NCI-H2196 (cell line): Measurements from ENCODE around the gene SEMA3F.
"Not testable (repeated sequence)": the region's sequence is repeated elsewhere in the genome, so short reads cannot be mapped to it uniquely, and the experiment has no call there.

ENCODE experiments used
- DNase-seq: peaks from one replicate; lab custom pipeline; 2025; ENCODE audit not compliant: unreplicated experiment; lab: John Stamatoyannopoulos, UW

SEMA3F gene

GRCh38 chr3:50210176-50210509, 55.0 kb downstream of the SEMA3F start:
- no peak for DNase-seq

DNA sequence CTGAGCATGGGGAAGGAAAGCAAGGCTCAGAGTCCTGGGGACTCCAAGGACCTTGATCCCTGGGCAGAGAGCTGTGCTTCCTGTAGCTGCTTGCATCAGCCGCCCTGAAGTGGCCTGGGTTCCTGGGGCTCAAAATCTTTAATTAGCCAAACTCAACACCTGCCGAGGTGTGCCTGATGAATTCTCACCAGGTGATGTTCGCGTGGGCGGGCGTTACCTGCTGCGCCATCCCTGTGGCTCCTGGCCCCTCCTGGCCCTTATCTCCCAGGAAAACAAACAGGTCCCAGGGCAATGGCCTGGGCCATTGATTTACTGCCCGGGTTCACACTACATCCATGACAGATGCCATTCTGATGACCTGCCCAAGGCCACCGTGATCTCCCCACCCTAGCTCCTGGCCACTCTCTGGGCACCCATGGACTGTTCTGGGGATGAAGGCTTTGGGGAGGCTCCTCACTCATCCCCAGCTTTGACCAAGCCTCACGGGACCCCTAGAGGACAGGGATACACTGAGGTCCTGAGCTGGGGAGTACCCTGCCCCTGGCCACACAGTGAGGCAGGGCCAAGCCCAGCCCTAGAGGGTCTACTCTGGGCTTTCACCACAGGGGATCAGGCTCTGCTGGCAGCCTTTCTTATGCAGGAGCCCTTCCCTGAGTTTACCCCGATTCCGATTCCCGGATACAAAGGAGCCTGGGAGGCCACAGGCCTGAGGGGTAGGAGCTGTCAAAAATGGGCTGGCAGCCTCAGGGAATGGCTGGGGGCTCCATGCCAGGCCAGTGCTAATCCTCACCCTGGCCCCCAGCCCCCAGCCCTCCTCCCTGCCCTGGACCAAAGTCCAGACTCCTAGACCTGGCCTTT, 55.6 kb downstream of the SEMA3F start:
- no peak for DNase-seq

DNA sequence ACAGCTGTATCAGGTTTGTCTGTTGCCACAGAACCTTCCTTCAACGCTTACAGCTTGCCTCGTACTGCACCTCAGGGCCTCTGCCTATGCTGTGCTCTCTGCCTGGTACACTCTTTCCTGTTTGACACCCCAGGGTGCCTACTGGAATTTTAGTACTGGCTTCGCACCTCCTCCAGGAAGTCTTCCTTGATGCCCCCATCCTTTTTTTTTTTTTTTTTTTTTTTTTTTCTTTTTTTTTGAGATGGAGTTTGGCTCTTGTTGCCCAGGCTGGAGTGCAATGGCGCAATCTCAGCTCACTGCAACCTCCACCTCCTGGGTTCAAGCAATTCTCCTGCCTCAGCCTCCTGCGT, 56.2 kb downstream of the SEMA3F start:
- DNase-seq, result not testable (repeated sequence)

- no peak for DNase-seq
These were observed 56.8 kb downstream of the SEMA3F start for GRCh38 chr3:50211930-50212329.

- no peak for DNase-seq
These were observed 57.4 kb downstream of the SEMA3F start for GRCh38 chr3:50212502-50212901.

DNA sequence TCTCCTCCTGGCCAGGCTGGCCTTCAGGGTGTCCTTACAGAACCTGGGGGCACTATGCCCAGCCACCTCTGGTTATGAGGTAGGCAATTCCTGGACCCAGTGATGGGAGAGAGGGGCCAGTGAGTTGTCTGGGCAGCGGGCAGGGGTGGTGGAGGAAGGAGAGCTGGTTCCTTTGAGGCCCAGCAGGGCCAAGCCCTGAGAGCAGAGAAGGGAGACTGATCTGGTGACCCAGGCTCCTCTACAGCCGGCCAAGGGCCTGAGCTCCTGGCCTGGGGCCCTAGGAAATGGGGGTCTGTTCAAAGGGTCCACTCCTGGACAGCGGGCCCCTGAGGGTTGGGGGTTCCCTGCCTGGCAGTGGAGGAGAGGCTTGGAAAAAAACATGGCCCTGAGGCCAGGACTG, 57.8 kb downstream of the SEMA3F start:
- DNase-seq, result no peak

GRCh38 chr3:50213373-50213772, 58.2 kb downstream of the SEMA3F start:
- DNase-seq, result peak; percentile 31

DNA sequence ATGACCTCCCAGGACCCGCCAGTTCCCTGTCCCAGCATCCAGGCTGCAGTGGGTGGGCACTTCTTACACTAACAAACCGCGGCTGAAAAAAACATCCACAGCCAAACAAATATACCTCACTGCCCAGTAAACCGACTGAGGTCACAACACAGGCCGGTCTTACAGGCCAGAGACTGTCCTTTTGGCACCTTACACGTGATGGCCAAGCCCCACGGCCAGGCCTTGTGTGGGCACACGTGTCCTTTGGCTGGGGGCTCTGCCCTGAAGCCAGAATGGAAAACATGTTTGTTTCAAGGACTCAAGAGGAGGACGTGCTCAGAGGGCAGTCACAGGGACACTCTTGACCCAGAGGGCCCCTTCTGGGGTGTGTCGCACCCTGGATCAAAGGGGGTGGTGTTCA, 59.7 kb downstream of the SEMA3F start:
- no peak for DNase-seq

- no peak for DNase-seq
These were observed 60.4 kb downstream of the SEMA3F start for GRCh38 chr3:50215529-50215928.

GRCh38 chr3:50217681-50218080, 62.6 kb downstream of the SEMA3F start:
- no peak for DNase-seq

GRCh38 chr3:50218448-50218847, 63.3 kb downstream of the SEMA3F start:
- DNase-seq, result no peak

DNA sequence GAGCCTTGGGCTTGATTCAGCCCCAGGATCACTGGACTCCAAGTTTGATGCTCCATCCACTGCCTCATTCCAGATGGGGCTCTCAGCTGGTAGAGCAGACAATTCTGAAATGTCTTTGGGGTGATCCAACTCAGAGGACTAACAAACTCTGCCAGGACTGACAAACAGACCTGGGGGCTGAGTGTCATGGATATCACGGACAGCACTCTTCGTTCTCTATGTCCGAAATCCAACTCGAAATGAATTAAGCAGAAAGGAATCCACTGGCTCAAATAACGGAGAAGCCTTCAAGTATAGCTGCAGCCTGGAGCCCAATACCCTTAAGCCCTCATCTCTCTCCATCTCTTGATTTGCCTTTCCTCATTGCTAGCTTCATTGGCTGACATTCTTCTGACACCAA, 64.2 kb downstream of the SEMA3F start:
- DNase-seq, result no peak

DNA sequence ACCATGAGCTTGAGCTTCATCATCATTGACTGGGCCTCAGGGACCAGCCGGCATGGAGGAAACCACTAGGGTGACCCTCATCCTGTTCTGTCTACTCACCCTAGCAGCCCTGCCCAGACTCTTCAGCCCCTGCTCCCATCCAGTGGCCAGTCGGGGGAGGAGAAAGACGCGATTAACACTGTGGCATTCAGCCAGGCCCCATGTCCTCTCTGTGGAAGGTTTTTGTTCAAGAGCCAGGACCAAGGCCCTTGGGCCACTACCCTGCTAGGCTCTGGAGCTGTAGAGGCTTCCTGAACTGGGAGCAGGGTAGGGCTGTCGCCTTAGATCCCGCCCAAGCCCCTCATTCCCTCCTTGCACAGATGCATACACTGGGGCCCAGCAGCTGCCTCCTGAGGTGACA, 65.0 kb downstream of the SEMA3F start:
- no peak for DNase-seq

DNA sequence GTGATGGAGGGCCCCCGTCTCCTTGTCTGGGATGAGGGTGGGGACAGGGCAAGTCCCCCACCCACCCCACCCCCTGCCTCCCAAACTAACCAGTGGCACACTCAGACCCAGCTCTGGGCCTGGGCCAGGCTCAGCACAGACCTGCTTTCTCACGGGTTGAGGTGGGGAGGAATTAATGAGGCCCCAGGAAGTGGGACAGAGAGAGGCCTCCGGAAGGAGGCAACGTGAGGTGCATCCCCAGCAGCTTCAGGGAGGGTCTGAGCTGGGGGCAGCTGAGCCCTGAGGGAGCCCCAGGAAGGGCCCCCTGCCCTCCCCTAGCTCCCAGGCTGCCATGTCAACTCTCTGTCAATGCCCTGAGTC, 65.9 kb downstream of the SEMA3F start:
- no peak for DNase-seq

- no peak for DNase-seq
These were observed 66.5 kb downstream of the SEMA3F start for GRCh38 chr3:50221411-50222168.

- no peak for DNase-seq
These were observed 67.0 kb downstream of the SEMA3F start for GRCh38 chr3:50222169-50222528.

- DNase-seq, result no peak
These were observed 69.5 kb downstream of the SEMA3F start for GRCh38 chr3:50224639-50225038.

GRCh38 chr3:50226888-50227389, 71.8 kb downstream of the SEMA3F start:
- no peak for DNase-seq

DNA sequence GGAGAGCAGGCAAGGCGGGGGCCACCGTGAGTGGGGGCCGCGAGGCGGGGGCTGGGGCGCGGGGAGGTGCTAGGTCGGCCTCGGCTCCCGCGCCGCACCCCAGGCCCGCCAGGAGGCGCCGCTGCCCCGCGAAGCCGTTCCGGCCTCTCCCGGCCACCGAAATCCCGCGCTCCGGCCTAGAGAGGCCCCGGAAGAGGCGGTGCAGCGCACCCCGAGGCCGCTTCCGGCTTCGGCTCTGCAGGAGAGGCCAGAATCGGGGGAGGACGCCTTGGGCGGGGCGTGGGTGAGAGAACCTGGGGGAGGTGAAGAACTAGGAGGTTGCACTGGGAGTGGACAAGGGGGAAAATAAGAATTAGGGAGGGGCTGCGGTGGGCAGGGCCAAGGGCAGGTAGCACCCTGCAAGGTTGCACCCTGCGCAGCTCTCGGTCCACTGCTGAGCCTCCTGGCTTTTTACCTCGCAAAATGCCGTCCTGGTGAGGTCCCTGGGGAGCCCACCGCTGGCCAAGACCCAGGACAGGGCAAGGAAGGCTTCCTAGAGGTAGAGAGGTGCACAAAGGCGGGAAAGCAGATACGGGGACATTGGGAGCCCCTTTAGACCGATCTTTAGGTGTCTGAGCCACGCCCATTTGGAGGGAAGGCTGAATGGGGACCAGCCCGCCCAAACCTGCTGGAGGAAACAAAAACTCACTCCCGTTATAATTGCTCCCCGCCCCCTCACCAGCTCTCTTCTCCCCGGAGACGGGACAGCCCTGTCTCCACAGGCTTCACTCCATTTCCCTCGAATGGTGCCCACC, 72.5 kb downstream of the SEMA3F start:
- peak; percentile 83 for DNase-seq

GRCh38 chr3:50228184-50228763, 73.2 kb downstream of the SEMA3F start:
- DNase-seq, result not testable (repeated sequence)

- DNase-seq, result no peak
These were observed 74.4 kb downstream of the SEMA3F start for GRCh38 chr3:50229490-50229889.
